Measurements from ENCODE around the gene TMEM245.

TMEM245 gene

GRCh38 chr9:109092587-109092986 is 27.2 kb downstream of the TMEM245 start:
- DNase-seq (ENCODE audit: extremely low read depth, low read depth) = no peak
- no peak for TF ChIP-seq CTCF (IDR thresholded peaks at IDR 0.05; ENCODE audit: low read depth, low read length)

GRCh38 chr9:109092051-109092580 is 27.6 kb downstream of the TMEM245 start:
- no peak for DNase-seq (ENCODE audit: extremely low read depth, low read depth)
- no peak for TF ChIP-seq CTCF (IDR thresholded peaks at IDR 0.05; ENCODE audit: low read depth, low read length)

- TF ChIP-seq CTCF (IDR thresholded peaks at IDR 0.05; ENCODE audit: low read depth, low read length) = no peak
Observed at GRCh38 chr9:109088221-109088620, 31.5 kb downstream of the TMEM245 start.

GRCh38 chr9:109087795-109088194 is 32.0 kb downstream of the TMEM245 start:
- no peak for DNase-seq (ENCODE audit: extremely low read depth, low read depth)
- no peak for TF ChIP-seq CTCF (IDR thresholded peaks at IDR 0.05; ENCODE audit: low read depth, low read length)

More at GRCh38 chr9:109088221-109088620, 31.5 kb downstream of the TMEM245 start:
- DNase-seq (ENCODE audit: extremely low read depth, low read depth) = no peak

GRCh38 chr9:109086221-109086620 is 33.5 kb downstream of the TMEM245 start:
- TF ChIP-seq CTCF (IDR thresholded peaks at IDR 0.05; ENCODE audit: low read depth, low read length) = no peak
- DNase-seq (ENCODE audit: extremely low read depth, low read depth) = no peak

- no peak for DNase-seq (ENCODE audit: extremely low read depth, low read depth)
- no peak for TF ChIP-seq CTCF (IDR thresholded peaks at IDR 0.05; ENCODE audit: low read depth, low read length)
Observed at GRCh38 chr9:109085510-109085909, 34.2 kb downstream of the TMEM245 start.

GRCh38 chr9:109083813-109084405 is 35.8 kb downstream of the TMEM245 start:
- TF ChIP-seq CTCF (IDR thresholded peaks at IDR 0.05; ENCODE audit: low read depth, low read length) = no peak
- DNase-seq (ENCODE audit: extremely low read depth, low read depth) = no peak

All from AG09319 (cell line).